H1 (cell line): ENCODE measurements around the gene PHF23. TPM values are rescaled to one million over a fixed set of nuclear protein-coding genes. Genes with fewer than 3 reads are reported as not detected.

Source experiments
- CHD2 ChIP-seq: IDR thresholded peaks from 2 replicates; pipeline ENCODE4 v1.6.1; 2012; ENCODE audit warnings: low read length, improper control_type of control experiment
- CHD7 ChIP-seq: fragments of 300-600 bp; sonication (generic); IDR thresholded peaks from 2 replicates; pipeline ENCODE4 v1.7.1; 2012; ENCODE audit warnings: low read length, moderate library complexity, mild to moderate bottlenecking, inconsistent platforms; ENCODE audit not compliant: insufficient replicate concordance
- CREB1 ChIP-seq: IDR thresholded peaks from 2 replicates; pipeline ENCODE4 v1.6.1; 2012; ENCODE audit warnings: inconsistent platforms
- EGR1 ChIP-seq: IDR thresholded peaks from 2 replicates; pipeline ENCODE4 v1.6.1; 2011; ENCODE audit warnings: low read depth, low read length, borderline replicate concordance
- FOSL1 ChIP-seq: IDR thresholded peaks from 2 replicates; pipeline ENCODE4 v1.6.1; 2011; ENCODE audit warnings: mild to moderate bottlenecking, low read depth, low read length, moderate library complexity; ENCODE audit not compliant: insufficient read depth
- PHF8 ChIP-seq: fragments of 200-600 bp; sonication (generic); conservative IDR thresholded peaks from 2 replicates; pipeline ENCODE4 v1.7.1; 2012; ENCODE audit warnings: low read depth, mild to moderate bottlenecking, inconsistent platforms, low read length, moderate library complexity
- POLR2AphosphoS5 ChIP-seq: IDR thresholded peaks from 2 replicates; pipeline ENCODE4 v1.6.1; 2011; ENCODE audit warnings: low read depth, low read length
- RAD21 ChIP-seq, 2 experiments: IDR thresholded peaks in 1 of 2; conservative IDR thresholded peaks in 1 of 2; 2 replicates each; pipeline ENCODE4 v1.6.1; 2011; ENCODE audit warnings: low read depth in 2 of 2, low read length in 2 of 2, improper control_type of control experiment in 1 of 2, inconsistent platforms in 1 of 2, mild to moderate bottlenecking in 1 of 2, moderate library complexity in 1 of 2
- RBBP5 ChIP-seq: IDR thresholded peaks from 2 replicates; pipeline ENCODE4 v1.7.1; 2012; ENCODE audit warnings: low read depth, mild to moderate bottlenecking, inconsistent platforms, low read length, moderate library complexity, borderline replicate concordance
- polyA plus RNA-seq, 7 experiments: library from polyadenylated mRNA; depleted of rRNA in 3 of 7; stranded (reverse) in 5 of 7; unstranded in 2 of 7; fragments of >200 nt in 5 of 7; fragments of 200-250 nt in 2 of 7; gene quantifications; 1 replicate in 5 of 7; 2 replicates in 1 of 7; 4 replicates in 1 of 7; pipeline versions ENCODE4 v1.2.1 to v1.2.3, GENCODE V29; 2011 to 2013; ENCODE audit warnings: missing spikeins in 2 of 7, mixed read lengths in 2 of 7
- total RNA-seq: library from RNA; stranded (reverse); fragmentation: NEBNext Ultra II Directional; extraction: Animal tissue kit (Norgen Biotek cat#: 25700); gene quantifications from 2 replicates; pipeline ENCODE4 v1.2.1, GENCODE V29; 2021

PHF23 gene
- total and polyA plus RNA-seq, 2 of the 8 experiments (the other 6 are each of a cell fraction or from before 2014, with no cell fraction given), result 47.5 to 62.8 TPM

DNA sequence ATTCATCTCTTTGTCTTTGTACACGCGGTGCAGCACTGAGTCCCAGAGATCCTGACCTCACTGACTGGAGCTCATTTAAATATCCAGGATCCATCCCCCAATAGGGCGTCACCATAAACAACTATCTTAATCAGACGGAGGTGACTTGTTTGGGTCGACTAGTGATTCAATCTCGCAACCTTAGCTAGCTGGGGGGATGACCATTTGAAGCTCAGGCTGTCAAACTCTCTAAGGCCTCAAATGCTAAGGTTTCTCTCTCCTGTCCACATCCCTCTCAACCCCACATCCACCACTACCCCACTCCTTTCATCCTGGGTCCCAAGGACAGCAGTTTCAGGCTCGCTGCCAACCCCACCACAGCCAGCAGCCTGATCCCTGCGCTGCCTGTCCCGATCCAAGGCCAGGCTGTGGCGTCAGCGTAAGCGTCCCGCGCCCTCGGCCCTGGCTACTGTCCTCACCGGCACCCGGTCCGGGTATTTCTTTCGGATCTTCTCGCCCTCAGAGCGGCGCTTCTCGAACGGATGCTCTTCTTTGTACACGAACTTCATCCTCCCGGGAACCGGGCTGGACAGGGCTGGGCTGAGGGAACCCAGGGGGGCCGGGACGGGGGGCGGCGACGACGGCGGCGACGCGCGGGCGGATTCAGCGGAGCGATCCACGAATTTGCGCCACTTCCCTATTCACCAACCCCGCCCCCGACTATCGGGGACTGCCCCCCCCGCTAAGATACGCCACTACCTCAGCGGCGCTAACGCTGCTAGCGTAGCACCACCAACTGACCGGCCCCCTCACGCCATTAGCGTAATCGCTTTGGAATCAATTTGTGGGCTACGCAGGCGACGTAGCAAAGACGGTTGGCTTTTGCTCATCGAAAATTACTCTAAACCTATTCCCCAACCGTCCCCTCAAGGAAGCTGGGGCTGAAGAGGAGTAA lies 2.8 kb upstream of the PHF23 start, which contains the start of gene GABARAP (continued):
- peak; percentile 71; the same call in 1 of the 2 replicates for TF ChIP-seq EGR1
- peak; percentile 11 for TF ChIP-seq POLR2AphosphoS5
- no peak for TF ChIP-seq CHD7
- peak; percentile 11; the same call in 1 of the 2 replicates for TF ChIP-seq PHF8
- no peak for TF ChIP-seq RAD21 (IDR thresholded peaks at IDR 0.05 in 1 of 2, conservative IDR thresholded peaks at IDR 0.05 in 1 of 2; ENCODE audit: low read depth in 2 of 2, low read length in 2 of 2)
- TF ChIP-seq CREB1, result peak; percentile 80
- 0 out of 2 replicates have a peak, but pooled peaks have one; percentile 43 for TF ChIP-seq RBBP5
- TF ChIP-seq CHD2, result peak; percentile 79
- peak; percentile 95 for TF ChIP-seq FOSL1
